H9 (cell line): Measurements from ENCODE around the gene PRSS50. TPM values are rescaled to one million over a fixed set of nuclear protein-coding genes. Genes with fewer than 3 reads are reported as not detected.

Experiments
- DNase-seq: peaks from one replicate; pipeline ENCODE4 v3.0.0-alpha.2; 2017
- H2AFZ ChIP-seq: one replicate; pipeline ENCODE4 v1.6.1; 2013; ENCODE audit warnings: mild to moderate bottlenecking, low read length, control low read depth, moderate library complexity
- H2AK5ac ChIP-seq: 2 replicates; pipeline ENCODE4 v1.6.1; 2013; ENCODE audit warnings: low read length, control low read depth, mixed read lengths; ENCODE audit not compliant: insufficient read length
- H2BK120ac ChIP-seq: one replicate; pipeline ENCODE4 v1.6.1; 2013; ENCODE audit warnings: low read depth, mild to moderate bottlenecking, low read length, control low read depth, inconsistent platforms; ENCODE audit not compliant: poor library complexity, severe bottlenecking
- H2BK12ac ChIP-seq: 2 replicates; pipeline ENCODE4 v1.6.1; 2013; ENCODE audit warnings: low read length, control low read depth, mixed read lengths, low read depth; ENCODE audit not compliant: insufficient read length
- H2BK15ac ChIP-seq: 2 replicates; pipeline ENCODE4 v1.6.1; 2013; ENCODE audit warnings: low read depth, low read length, control low read depth
- H2BK20ac ChIP-seq: one replicate; pipeline ENCODE4 v1.6.1; 2013; ENCODE audit warnings: low read depth, mild to moderate bottlenecking, low read length, control low read depth, inconsistent platforms; ENCODE audit not compliant: poor library complexity, severe bottlenecking
- H2BK5ac ChIP-seq: 2 replicates; pipeline ENCODE4 v1.6.1; 2013; ENCODE audit warnings: low read length, control low read depth, mixed read lengths; ENCODE audit not compliant: insufficient read length
- H3K14ac ChIP-seq: 2 replicates; pipeline ENCODE4 v1.6.1; 2013; ENCODE audit warnings: low read length, control low read depth; ENCODE audit not compliant: insufficient read depth
- H3K18ac ChIP-seq: 2 replicates; pipeline ENCODE4 v1.6.1; 2013; ENCODE audit warnings: low read depth, mild to moderate bottlenecking, mixed read lengths, low read length, control low read depth; ENCODE audit not compliant: insufficient read length
- H3K23ac ChIP-seq: 2 replicates; pipeline ENCODE4 v1.6.1; 2013; ENCODE audit warnings: low read length, control low read depth, mixed read lengths, low read depth; ENCODE audit not compliant: insufficient read length
- H3K23me2 ChIP-seq: 2 replicates; pipeline ENCODE4 v1.6.1; 2013; ENCODE audit warnings: low read depth, mild to moderate bottlenecking, mixed read lengths, low read length, control low read depth; ENCODE audit not compliant: insufficient read length, poor library complexity, severe bottlenecking
- H3K27ac ChIP-seq: 2 replicates; pipeline ENCODE4 v1.5.1; 2013; ENCODE audit warnings: low read length, control low read depth, mixed read lengths, low read depth; ENCODE audit not compliant: insufficient read length
- H3K27me3 ChIP-seq: 2 replicates; pipeline ENCODE4 v1.6.1; 2013; ENCODE audit warnings: low read length, control low read depth, inconsistent platforms; ENCODE audit not compliant: insufficient read depth
- H3K4ac ChIP-seq: 2 replicates; pipeline ENCODE4 v1.6.1; 2013; ENCODE audit warnings: low read depth, mild to moderate bottlenecking, control low read depth, inconsistent platforms, low read length, moderate library complexity
- H3K4me1 ChIP-seq: 2 replicates; pipeline ENCODE4 v1.6.1; 2013; ENCODE audit warnings: low read length, control low read depth, inconsistent platforms; ENCODE audit not compliant: insufficient read depth
- H3K4me2 ChIP-seq: 2 replicates; pipeline ENCODE4 v1.6.1; 2013; ENCODE audit warnings: low read length, control low read depth, mixed read lengths; ENCODE audit not compliant: insufficient read length, insufficient read depth
- H3K56ac ChIP-seq: 2 replicates; pipeline ENCODE4 v1.6.1; 2013; ENCODE audit warnings: low read depth, mild to moderate bottlenecking, mixed read lengths, low read length, control low read depth; ENCODE audit not compliant: insufficient read length
- H3K79me1 ChIP-seq: 2 replicates; pipeline ENCODE4 v1.6.1; 2013; ENCODE audit warnings: low read depth, mild to moderate bottlenecking, moderate library complexity, low read length, control low read depth, inconsistent platforms; ENCODE audit not compliant: insufficient read depth, poor library complexity, severe bottlenecking
- H3K79me2 ChIP-seq: 2 replicates; pipeline ENCODE4 v1.6.1; 2013; ENCODE audit warnings: low read length, control low read depth, inconsistent platforms; ENCODE audit not compliant: insufficient read depth
- H3K9ac ChIP-seq: 2 replicates; pipeline ENCODE4 v1.6.1; 2013; ENCODE audit warnings: low read length, control low read depth, mixed read lengths; ENCODE audit not compliant: insufficient read length; ENCODE audit errors: extremely low read depth
- H3K9me3 ChIP-seq: one replicate; pipeline ENCODE4 v1.6.1; 2013; ENCODE audit warnings: low read depth, low read length, inconsistent platforms; ENCODE audit not compliant: control insufficient read depth
- H3T11ph ChIP-seq: one replicate; pipeline ENCODE4 v1.6.1; 2013; ENCODE audit warnings: mild to moderate bottlenecking, low read length, control low read depth, inconsistent platforms
- H4K20me1 ChIP-seq: one replicate; pipeline ENCODE4 v1.6.1; 2013; ENCODE audit not compliant: control insufficient read depth, insufficient read length, insufficient read depth
- H4K5ac ChIP-seq: 2 replicates; pipeline ENCODE4 v1.6.1; 2013; ENCODE audit warnings: low read depth, mild to moderate bottlenecking, mixed read lengths, low read length, control low read depth; ENCODE audit not compliant: insufficient read length
- H4K8ac ChIP-seq: replicated peaks from 2 replicates; pipeline ENCODE4 v1.6.1; 2013; ENCODE audit warnings: low read length, control low read depth, mixed read lengths, low read depth; ENCODE audit not compliant: insufficient read length
- H4K91ac ChIP-seq: 2 replicates; pipeline ENCODE4 v1.6.1; 2013; ENCODE audit warnings: low read depth, mild to moderate bottlenecking, moderate library complexity, mixed read lengths, low read length, control low read depth; ENCODE audit not compliant: insufficient read length
- H3K27ac Mint-ChIP-seq, 3 experiments: 2 replicates in 2 of 3; 3 replicates in 1 of 3; pipeline ENCODE4 v1.8.0; 2020 to 2021; ENCODE audit warnings: mixed read lengths in 3 of 3, mild to moderate bottlenecking in 1 of 3, moderate library complexity in 1 of 3
- H3K27me3 Mint-ChIP-seq: 2 replicates; pipeline ENCODE4 v1.8.0; 2021; ENCODE audit warnings: low read depth, mild to moderate bottlenecking, moderate library complexity, mixed read lengths
- H3K36me3 Mint-ChIP-seq, 3 experiments: 2 replicates in 2 of 3; 3 replicates in 1 of 3; pipeline ENCODE4 v1.8.0; 2020 to 2021; ENCODE audit warnings: low read depth in 3 of 3, mixed read lengths in 3 of 3; ENCODE audit not compliant: insufficient read depth in 1 of 3
- H3K4me1 Mint-ChIP-seq, 2 experiments: 2 replicates each; pipeline ENCODE4 v1.8.0; 2020; ENCODE audit warnings: mixed read lengths in 2 of 2
- H3K4me3 Mint-ChIP-seq, 2 experiments: 2 replicates in 1 of 2; 3 replicates in 1 of 2; pipeline ENCODE4 v1.8.0; 2020 to 2021; ENCODE audit warnings: mild to moderate bottlenecking in 2 of 2, mixed read lengths in 2 of 2, moderate library complexity in 1 of 2
- H3K9me3 Mint-ChIP-seq, 2 experiments: 2 replicates in 1 of 2; 3 replicates in 1 of 2; pipeline ENCODE4 v1.8.0; 2020; ENCODE audit warnings: mild to moderate bottlenecking in 2 of 2, mixed read lengths in 2 of 2, moderate library complexity in 1 of 2
- WGBS: extraction: QIAGEN DNeasy Blood & Tissue Kit; methylation state at CpG from one replicate; pipeline ENCODE4 v1.1.7; 2013; ENCODE audit warnings: missing lambda C conversion rate, low lambda C conversion rate, mixed read lengths; ENCODE audit not compliant: insufficient read length; ENCODE audit errors: extremely low coverage; 5-methylcytosine and 5-hydroxymethylcytosine counted together
- total RNA-seq: library from RNA; stranded (reverse); gene quantifications from 2 replicates; pipeline ENCODE4 v1.2.1, GENCODE V29; 2021
- TF ChIP-seq, protein P1 (sequence below): fragments of 200-600 bp; sonication (generic); conservative IDR thresholded peaks from 3 replicates; pipeline ENCODE4 v1.8.0; 2021; ENCODE audit warnings: antibody characterized with exemption, mild to moderate bottlenecking

The PRSS50 gene
- total RNA-seq, 1 experiment from 2014 or later = 0.24 TPM

- Histone ChIP-seq H3T11ph (no peak overlapping the region), H2AK5ac (no peak overlapping the region), H3K4ac (no peak overlapping the region), H3K4me1 (no peaks in the 10 kb centered on the region), H3K23me2 (no peaks in the 10 kb centered on the region), H3K4me2 (no peak overlapping the region), H3K27ac (no peak overlapping the region), H4K91ac (no peak overlapping the region), H3K56ac (no peak overlapping the region), H2BK20ac (no peak overlapping the region), H3K27me3 (no peaks in the 10 kb centered on the region), H3K79me2 (no peaks in the 10 kb centered on the region), H4K8ac (no peak overlapping the region), H3K9ac (no peak overlapping the region), H3K9me3 (no peaks in the 10 kb centered on the region), H2BK15ac (no peak overlapping the region), H3K14ac (no peak overlapping the region), H4K5ac (no peak overlapping the region), H2BK120ac (no peak overlapping the region), H3K23ac (no peak overlapping the region), H2BK12ac (no peak overlapping the region), H2AFZ (no peak overlapping the region), H2BK5ac (no peak overlapping the region), H3K79me1 (no peaks in the 10 kb centered on the region), H4K20me1 (no peaks in the 10 kb centered on the region), H3K18ac (no peak overlapping the region)
- Mint-ChIP-seq H3K27me3 (no peaks in the 10 kb centered on the region; the same call in none of the 2 replicates), H3K4me3 (no peak overlapping the region), H3K9me3 (no peaks in the 10 kb centered on the region), H3K36me3 (peaks cover 0 to 8% (median 0%) of the 10 kb centered on the region in 3 experiments; a peak in 2 of 7 replicates), H3K4me1 (peaks cover 2 to 7% of the 10 kb centered on the region in 2 experiments; a peak in 3 of 4 replicates), H3K27ac (no peak overlapping the region)
- DNase-seq = peak; percentile 21
- WGBS = no CpG with 5 or more reads among the region's 17 CpGs
- TF ChIP-seq, protein P1, sequence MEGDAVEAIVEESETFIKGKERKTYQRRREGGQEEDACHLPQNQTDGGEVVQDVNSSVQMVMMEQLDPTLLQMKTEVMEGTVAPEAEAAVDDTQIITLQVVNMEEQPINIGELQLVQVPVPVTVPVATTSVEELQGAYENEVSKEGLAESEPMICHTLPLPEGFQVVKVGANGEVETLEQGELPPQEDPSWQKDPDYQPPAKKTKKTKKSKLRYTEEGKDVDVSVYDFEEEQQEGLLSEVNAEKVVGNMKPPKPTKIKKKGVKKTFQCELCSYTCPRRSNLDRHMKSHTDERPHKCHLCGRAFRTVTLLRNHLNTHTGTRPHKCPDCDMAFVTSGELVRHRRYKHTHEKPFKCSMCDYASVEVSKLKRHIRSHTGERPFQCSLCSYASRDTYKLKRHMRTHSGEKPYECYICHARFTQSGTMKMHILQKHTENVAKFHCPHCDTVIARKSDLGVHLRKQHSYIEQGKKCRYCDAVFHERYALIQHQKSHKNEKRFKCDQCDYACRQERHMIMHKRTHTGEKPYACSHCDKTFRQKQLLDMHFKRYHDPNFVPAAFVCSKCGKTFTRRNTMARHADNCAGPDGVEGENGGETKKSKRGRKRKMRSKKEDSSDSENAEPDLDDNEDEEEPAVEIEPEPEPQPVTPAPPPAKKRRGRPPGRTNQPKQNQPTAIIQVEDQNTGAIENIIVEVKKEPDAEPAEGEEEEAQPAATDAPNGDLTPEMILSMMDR = no peak
Measured at GRCh38 chr3:46670000-46670890, 47.4 kb downstream of the PRSS50 start.
